HG02588 (cell line): ENCODE results near the gene RPL18A.

Source experiments
- ATAC-seq: cut with Tn5 transposase; IDR thresholded peaks from one replicate; pipeline ENCODE4 v1.9.1; 2021; ENCODE audit warnings: mild to moderate bottlenecking, moderate library complexity; ENCODE audit not compliant: unreplicated experiment

RPL18A gene

GRCh38 chr19:17859533-17860330, at the start of gene RPL18A:
RPL18A (plus strand) TSS chr19:17859910; CDS start chr19:17859957, 47 bp downstream.
- peak; percentile 83 for ATAC-seq

GRCh38 chr19:17811103-17811502, 48.6 kb upstream of the RPL18A start:
- ATAC-seq: no peak

GRCh38 chr19:17811681-17812080, 48.0 kb upstream of the RPL18A start:
- ATAC-seq: no peak

GRCh38 chr19:17812099-17812498, 47.6 kb upstream of the RPL18A start:
- ATAC-seq: no peak

GRCh38 chr19:17817668-17818363, 41.9 kb upstream of the RPL18A start:
- no peak for ATAC-seq

- ATAC-seq: no peak
These were observed 38.5 kb upstream of the RPL18A start, which contains the start of gene INSL3 for GRCh38 chr19:17821190-17821589. INSL3 (minus strand) TSS chr19:17821519; CDS start chr19:17821506, 13 bp downstream.

GRCh38 chr19:17824339-17824738, 35.4 kb upstream of the RPL18A start:
- no peak for ATAC-seq

GRCh38 chr19:17826508-17827056, 33.1 kb upstream of the RPL18A start:
- ATAC-seq: no peak

- no peak for ATAC-seq
These were observed 29.7 kb upstream of the RPL18A start for GRCh38 chr19:17829855-17830566.

GRCh38 chr19:17830567-17831418, 28.9 kb upstream of the RPL18A start:
- ATAC-seq: no peak

- ATAC-seq: no peak
These were observed 28.3 kb upstream of the RPL18A start for GRCh38 chr19:17831419-17831888.

GRCh38 chr19:17832443-17833208, 27.1 kb upstream of the RPL18A start:
- no peak for ATAC-seq

- ATAC-seq: no peak
These were observed 25.1 kb upstream of the RPL18A start for GRCh38 chr19:17834350-17835181.

- ATAC-seq: no peak
These were observed 24.3 kb upstream of the RPL18A start for GRCh38 chr19:17835182-17836006.

- no peak for ATAC-seq
These were observed 23.2 kb upstream of the RPL18A start for GRCh38 chr19:17836530-17836929.

GRCh38 chr19:17837972-17838371, 21.7 kb upstream of the RPL18A start:
- no peak for ATAC-seq

GRCh38 chr19:17840019-17840418, 19.7 kb upstream of the RPL18A start:
- no peak for ATAC-seq

- no peak for ATAC-seq
These were observed 18.3 kb upstream of the RPL18A start for GRCh38 chr19:17841371-17841809.
